Endodermal cell (in vitro differentiated cells): ENCODE data around the gene LRSAM1. TPM values are rescaled to one million over a fixed set of nuclear protein-coding genes. Genes with fewer than 3 reads are reported as not detected.

Experiments used
- DNase-seq: peaks from one replicate; pipeline ENCODE4 v3.0.0-alpha.2; 2017
- H3K27ac ChIP-seq: 2 replicates; pipeline ENCODE4 v1.5.1; 2013; ENCODE audit warnings: mild to moderate bottlenecking, low read depth, low read length, moderate library complexity
- H3K27me3 ChIP-seq: 2 replicates; pipeline ENCODE4 v1.6.1; 2013; ENCODE audit warnings: mild to moderate bottlenecking, low read length, moderate library complexity; ENCODE audit not compliant: insufficient read depth, control insufficient read depth, poor library complexity, severe bottlenecking
- H3K36me3 ChIP-seq: 2 replicates; pipeline ENCODE4 v1.7.0; 2013; ENCODE audit warnings: mild to moderate bottlenecking, low read length, moderate library complexity; ENCODE audit not compliant: control insufficient read depth, insufficient read depth
- H3K4me1 ChIP-seq: one replicate; pipeline ENCODE4 v1.7.0; 2013; ENCODE audit warnings: low read length; ENCODE audit not compliant: control insufficient read depth, insufficient read depth
- H3K4me3 ChIP-seq: 2 replicates; pipeline ENCODE4 v1.5.1; 2013; ENCODE audit warnings: mild to moderate bottlenecking, low read length, moderate library complexity
- H3K9ac ChIP-seq: 2 replicates; pipeline ENCODE4 v1.6.1; 2013; ENCODE audit warnings: mild to moderate bottlenecking, low read length, moderate library complexity; ENCODE audit not compliant: poor library complexity, severe bottlenecking; ENCODE audit errors: extremely low read depth
- H3K9me3 ChIP-seq: 2 replicates; pipeline ENCODE4 v1.6.1; 2013; ENCODE audit warnings: mild to moderate bottlenecking, low read length, moderate library complexity; ENCODE audit not compliant: control insufficient read depth
- H3K27ac Mint-ChIP-seq: 2 replicates; pipeline ENCODE4 v1.8.0; 2020; ENCODE audit warnings: mixed read lengths
- H3K27me3 Mint-ChIP-seq: 2 replicates; pipeline ENCODE4 v1.8.0; 2021; ENCODE audit warnings: mild to moderate bottlenecking, mixed read lengths; ENCODE audit not compliant: insufficient read depth
- H3K36me3 Mint-ChIP-seq: 2 replicates; pipeline ENCODE4 v1.8.0; 2020; ENCODE audit warnings: low read depth, mixed read lengths
- H3K4me1 Mint-ChIP-seq: 2 replicates; pipeline ENCODE4 v1.8.0; 2020; ENCODE audit warnings: mixed read lengths
- H3K4me3 Mint-ChIP-seq: 2 replicates; pipeline ENCODE4 v1.8.0; 2020; ENCODE audit warnings: mild to moderate bottlenecking, moderate library complexity, mixed read lengths
- H3K9me3 Mint-ChIP-seq: 2 replicates; pipeline ENCODE4 v1.8.0; 2020; ENCODE audit warnings: mild to moderate bottlenecking, mixed read lengths
- CTCF ChIP-seq: fragments of 200-600 bp; sonication (generic); conservative IDR thresholded peaks from 2 replicates; pipeline ENCODE4 v1.5.0; 2021; ENCODE audit warnings: antibody characterized with exemption, mild to moderate bottlenecking
- WGBS, 2 experiments: methylation state at CpG; one replicate each; pipeline versions ENCODE4 v1.1.5 to v1.1.7; 2013; ENCODE audit warnings: missing lambda C conversion rate in 2 of 2, mixed read lengths in 1 of 2; ENCODE audit not compliant: insufficient coverage in 1 of 2, insufficient read length in 1 of 2; 5-methylcytosine and 5-hydroxymethylcytosine counted together
- total RNA-seq, 2 donors: library from RNA; stranded (reverse); fragmentation: NEBNext Ultra II Directional in 1 of 2; extraction: Animal tissue kit (Norgen Biotek cat#: 25700) in 1 of 2; gene quantifications; 2 replicates in 1 of 2; 3 replicates in 1 of 2; pipeline ENCODE4 v1.2.1, GENCODE V29; 2021

Gene LRSAM1
- total RNA-seq, 2 donors from 2014 or later = 18.4 to 19.8 TPM

DNA sequence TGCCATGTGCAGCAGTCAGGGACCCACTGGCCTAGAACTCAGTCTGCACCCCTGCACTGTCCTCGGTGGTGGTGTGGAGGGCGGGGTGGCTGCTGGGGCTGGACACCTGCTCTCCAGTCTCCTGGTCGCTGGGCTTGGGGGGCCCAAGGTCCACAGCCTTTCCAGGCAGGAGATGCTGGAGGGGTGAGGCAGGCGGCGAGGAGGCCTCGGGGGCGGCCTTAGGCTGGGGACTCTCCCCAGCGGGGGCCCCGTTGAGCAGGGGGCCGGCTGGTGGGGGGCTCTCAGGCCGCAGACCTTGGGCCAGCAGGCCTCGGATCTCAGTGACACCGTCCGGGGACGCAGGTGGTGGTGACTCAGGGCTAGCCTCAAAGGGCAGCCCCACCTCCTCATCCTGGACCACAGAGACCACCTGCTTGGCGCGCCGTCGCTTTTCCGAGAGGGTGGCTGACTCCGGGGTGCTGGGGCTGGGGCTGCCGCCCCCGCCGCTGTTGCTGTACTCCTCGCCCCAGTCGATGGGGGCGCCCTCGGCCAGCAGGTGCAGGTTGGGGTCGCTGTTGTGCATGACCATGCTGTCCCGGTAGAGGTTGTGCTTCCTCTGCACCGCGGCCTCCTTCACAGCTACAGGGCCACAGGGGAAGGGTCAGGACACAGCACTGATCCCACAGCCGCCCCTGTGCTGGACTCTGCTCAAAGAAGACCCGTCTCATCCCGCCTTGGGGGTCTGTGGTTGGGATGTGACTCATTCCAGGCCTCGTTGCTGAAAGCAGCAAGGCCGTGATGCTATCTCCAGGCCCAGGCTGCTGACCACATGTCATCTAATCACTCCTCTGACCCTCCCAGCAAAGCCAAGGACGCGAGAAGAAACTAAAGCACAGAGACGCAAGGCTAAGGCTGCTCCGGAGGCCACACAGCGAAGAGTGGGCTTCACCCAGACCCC lies 55.8 kb downstream of the LRSAM1 start:
- H3K27ac Mint-ChIP-seq = no peak overlapping the region
- Histone ChIP-seq H3K9me3 (no peaks in the 10 kb centered on the region), H3K27me3 (no peaks in the 10 kb centered on the region), H3K4me3 (no peak overlapping the region), H3K4me1 (no peaks in the 10 kb centered on the region), H3K36me3 (no peaks in the 10 kb centered on the region), H3K9ac (no peak overlapping the region), H3K27ac (no peak overlapping the region)
- TF ChIP-seq CTCF = no peak
- H3K9me3 Mint-ChIP-seq = no peaks in the 10 kb centered on the region
- peak; percentile 42 for DNase-seq
- peaks cover 15% of the 10 kb centered on the region for H3K36me3 Mint-ChIP-seq
- peaks cover 4% of the 10 kb centered on the region for H3K4me1 Mint-ChIP-seq
- no peaks in the 10 kb centered on the region for H3K27me3 Mint-ChIP-seq
- no peak overlapping the region for H3K4me3 Mint-ChIP-seq
- 94 to 96% methylated on average over 24 to 42 of the region's 42 CpGs for WGBS, 2 experiments

DNA sequence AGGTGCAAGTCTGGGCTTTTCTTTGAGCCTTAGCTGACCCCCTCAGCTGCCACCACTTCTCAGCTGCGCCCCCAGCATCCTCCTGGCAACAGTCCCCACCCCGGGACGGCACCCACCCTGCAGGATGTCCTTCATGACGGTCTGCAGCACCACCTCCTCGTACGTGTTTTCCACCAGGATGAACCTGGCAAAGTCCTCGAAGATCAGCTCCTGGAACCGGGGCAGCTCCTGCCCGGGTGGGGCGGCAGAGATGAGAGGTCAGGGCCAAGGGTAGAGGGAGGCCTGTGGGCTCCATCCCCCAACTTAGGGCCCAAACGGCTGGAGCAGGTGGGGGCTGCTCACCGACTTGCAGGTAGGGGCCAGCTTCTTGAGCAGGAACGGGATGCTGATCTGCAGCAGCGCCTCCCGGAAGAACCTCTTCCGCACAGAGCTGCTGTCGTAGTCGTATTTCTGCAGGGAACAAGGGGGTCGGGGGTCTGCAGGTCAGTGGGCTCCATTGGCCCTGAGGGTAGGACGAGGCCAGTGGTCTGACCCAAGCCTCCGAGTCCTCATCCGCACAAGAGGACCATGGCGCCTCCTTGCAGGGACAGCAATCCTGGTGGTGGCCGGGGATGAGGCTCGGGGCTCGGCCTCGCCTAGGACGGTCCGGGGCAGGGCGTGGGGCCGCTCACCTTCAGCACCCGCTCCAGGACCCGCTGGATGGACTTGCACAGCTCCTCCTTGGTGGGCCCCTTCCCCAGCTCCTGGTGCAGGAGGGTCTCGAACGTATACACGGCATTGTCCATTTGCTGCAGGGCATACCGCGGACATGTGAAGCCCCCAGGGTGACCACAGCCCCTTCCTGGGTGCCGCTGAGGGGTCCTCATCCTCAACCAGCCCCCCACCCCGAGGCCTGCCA lies 56.7 kb downstream of the LRSAM1 start:
- peaks cover 5% of the 10 kb centered on the region for H3K36me3 ChIP-seq
- H3K4me3 ChIP-seq = no peak overlapping the region
- no peaks in the 10 kb centered on the region for H3K27me3 Mint-ChIP-seq
- no peak overlapping the region for H3K9ac ChIP-seq
- no peaks in the 10 kb centered on the region for H3K9me3 Mint-ChIP-seq
- peaks cover 22% of the 10 kb centered on the region for H3K36me3 Mint-ChIP-seq
- H3K27me3 ChIP-seq = no peaks in the 10 kb centered on the region
- WGBS, 2 experiments = 93 to 99% methylated on average over 28 to 40 of the region's 40 CpGs
- no peak overlapping the region for H3K27ac ChIP-seq
- TF ChIP-seq CTCF = no peak
- no peaks in the 10 kb centered on the region for H3K4me1 ChIP-seq
- H3K4me3 Mint-ChIP-seq = no peak overlapping the region
- H3K27ac Mint-ChIP-seq = no peak overlapping the region
- H3K9me3 ChIP-seq = no peaks in the 10 kb centered on the region
- DNase-seq = peak; percentile 42
- peaks cover 5% of the 10 kb centered on the region for H3K4me1 Mint-ChIP-seq

- H3K27me3 Mint-ChIP-seq = no peaks in the 10 kb centered on the region
- TF ChIP-seq CTCF = no peak
- 91 to 94% methylated on average over 11 to 19 of the region's 19 CpGs for WGBS, 2 experiments
- no peaks in the 10 kb centered on the region for H3K9me3 ChIP-seq
- no peak overlapping the region for H3K27ac ChIP-seq
- H3K4me3 Mint-ChIP-seq = no peak overlapping the region
- H3K4me1 Mint-ChIP-seq = peaks cover 5% of the 10 kb centered on the region
- H3K9ac ChIP-seq = no peak overlapping the region
- H3K9me3 Mint-ChIP-seq = no peaks in the 10 kb centered on the region
- H3K36me3 Mint-ChIP-seq = peaks cover 29% of the 10 kb centered on the region
- H3K4me1 ChIP-seq = no peaks in the 10 kb centered on the region
- H3K36me3 ChIP-seq = peaks cover 6% of the 10 kb centered on the region
- H3K4me3 ChIP-seq = no peak overlapping the region
- no peak for DNase-seq
- no peak overlapping the region for H3K27ac Mint-ChIP-seq
- no peaks in the 10 kb centered on the region for H3K27me3 ChIP-seq
Measured at GRCh38 chr9:127508901-127509260, 57.6 kb downstream of the LRSAM1 start.
